Naive B cell (primary cell): ENCODE data around the gene PRKD2. TPM values are rescaled to one million over a fixed set of nuclear protein-coding genes. Genes with fewer than 3 reads are reported as not detected.

Experiments
- ATAC-seq, 2 donors: fragments of 150-1000 bp; cut with Tn5 transposase; 2 replicates each; pipeline ENCODE4 v1.10.0; 2021; ENCODE audit warnings: low read depth in 2 of 2, mild to moderate bottlenecking in 2 of 2, moderate library complexity in 2 of 2
- DNase-seq: peaks from one replicate; pipeline ENCODE4 v3.0.0; 2022
- H3K27ac Mint-ChIP-seq, 6 donors: one replicate each; pipeline ENCODE4 v1.8.0; 2020 to 2022; ENCODE audit warnings: mild to moderate bottlenecking in 6 of 6, mixed read lengths in 6 of 6, moderate library complexity in 5 of 6, inconsistent platforms in 2 of 6
- H3K27me3 Mint-ChIP-seq, 3 donors: one replicate each; pipeline ENCODE4 v1.8.0; 2021 to 2022; ENCODE audit warnings: mixed read lengths in 3 of 3, mild to moderate bottlenecking in 1 of 3
- H3K36me3 Mint-ChIP-seq, 2 donors: one replicate each; pipeline ENCODE4 v1.8.0; 2020 to 2022; ENCODE audit warnings: mixed read lengths in 2 of 2, inconsistent platforms in 1 of 2, mild to moderate bottlenecking in 1 of 2
- H3K4me1 Mint-ChIP-seq, 3 donors: one replicate each; pipeline ENCODE4 v1.8.0; 2020 to 2022; ENCODE audit warnings: mixed read lengths in 3 of 3, inconsistent platforms in 1 of 3, mild to moderate bottlenecking in 1 of 3, moderate library complexity in 1 of 3
- H3K4me3 Mint-ChIP-seq, 8 donors: one replicate each; pipeline ENCODE4 v1.8.0; 2020 to 2022; ENCODE audit warnings: mild to moderate bottlenecking in 8 of 8, mixed read lengths in 8 of 8, moderate library complexity in 8 of 8, inconsistent platforms in 2 of 8
- H3K9me3 Mint-ChIP-seq, 7 donors: one replicate each; pipeline ENCODE4 v1.8.0; 2020 to 2022; ENCODE audit warnings: mixed read lengths in 7 of 7, mild to moderate bottlenecking in 5 of 7, inconsistent platforms in 2 of 7, moderate library complexity in 1 of 7
- polyA plus RNA-seq, 6 donors: library from polyadenylated mRNA; unstranded; fragments of 300-500 nt; fragmentation: Illumina TruSeq; gene quantifications; one replicate each; pipeline ENCODE4 v1.2.3, GENCODE V29; 2021; ENCODE audit warnings: low read depth in 6 of 6

The PRKD2 gene
- polyA plus RNA-seq, 6 donors from 2014 or later, result 66.7 to 156 (median 72.6) TPM

GRCh38 chr19:46700704-46701103, 16.2 kb downstream of the PRKD2 start:
- Mint-ChIP-seq H3K27me3 (no peaks in the 10 kb centered on the region), H3K36me3 (peaks cover 4 to 14% of the 10 kb centered on the region in 2 donors), H3K4me3 (no peak overlapping the region), H3K27ac (peak overlapping the region in 2 of 6 donors; percentile 47 to 87), H3K9me3 (no peaks in the 10 kb centered on the region), H3K4me1 (peaks cover 11 to 23% (median 12%) of the 10 kb centered on the region in 3 donors)
- ATAC-seq (no peak), DNase-seq (no peak)

- DNase-seq (no peak), ATAC-seq (no peak)
- peaks cover 0 to 10% (median 4%) of the 10 kb centered on the region in 3 donors for H3K4me1 Mint-ChIP-seq
- H3K27ac Mint-ChIP-seq, result no peak overlapping the region
- no peaks in the 10 kb centered on the region for H3K9me3 Mint-ChIP-seq
- H3K27me3 Mint-ChIP-seq, result no peaks in the 10 kb centered on the region
- H3K36me3 Mint-ChIP-seq, result peaks cover 4 to 21% of the 10 kb centered on the region in 2 donors
- no peak overlapping the region for H3K4me3 Mint-ChIP-seq
These were observed 18.3 kb downstream of the PRKD2 start for GRCh38 chr19:46698395-46699321.

GRCh38 chr19:46697204-46697960, 19.5 kb downstream of the PRKD2 start:
- Mint-ChIP-seq H3K27ac (no peak overlapping the region), H3K4me1 (peaks cover 0 to 16% (median 11%) of the 10 kb centered on the region in 3 donors), H3K27me3 (no peaks in the 10 kb centered on the region), H3K9me3 (no peaks in the 10 kb centered on the region), H3K36me3 (peaks cover 9 to 29% of the 10 kb centered on the region in 2 donors), H3K4me3 (no peak overlapping the region)
- ATAC-seq (peak in 1 of 2 donors; percentile 37), DNase-seq (no peak)

GRCh38 chr19:46696866-46697203, 20.1 kb downstream of the PRKD2 start:
- DNase-seq (no peak), ATAC-seq (no peak)
- H3K9me3 Mint-ChIP-seq, result no peaks in the 10 kb centered on the region
- H3K4me3 Mint-ChIP-seq, result no peak overlapping the region
- H3K36me3 Mint-ChIP-seq, result peaks cover 14 to 35% of the 10 kb centered on the region in 2 donors
- H3K27me3 Mint-ChIP-seq, result no peaks in the 10 kb centered on the region
- H3K27ac Mint-ChIP-seq, result peak overlapping the region in 1 of 6 donors; percentile 58
- H3K4me1 Mint-ChIP-seq, result peaks cover 0 to 18% (median 12%) of the 10 kb centered on the region in 3 donors

- Mint-ChIP-seq H3K4me1 (peaks cover 0 to 17% (median 12%) of the 10 kb centered on the region in 3 donors), H3K9me3 (no peaks in the 10 kb centered on the region), H3K27me3 (no peaks in the 10 kb centered on the region), H3K36me3 (peaks cover 20 to 42% of the 10 kb centered on the region in 2 donors), H3K4me3 (no peak overlapping the region), H3K27ac (no peak overlapping the region)
- no peak for DNase-seq
- ATAC-seq, result no peak
These were observed 20.9 kb downstream of the PRKD2 start for GRCh38 chr19:46696052-46696451.

GRCh38 chr19:46693760-46694159, 23.2 kb downstream of the PRKD2 start:
- Mint-ChIP-seq H3K4me3 (no peak overlapping the region), H3K27me3 (no peaks in the 10 kb centered on the region), H3K4me1 (peaks cover 4 to 18% (median 13%) of the 10 kb centered on the region in 3 donors), H3K36me3 (peaks cover 26 to 50% of the 10 kb centered on the region in 2 donors), H3K9me3 (no peaks in the 10 kb centered on the region), H3K27ac (no peak overlapping the region)
- DNase-seq (no peak), ATAC-seq (no peak)

GRCh38 chr19:46692918-46693722, 23.8 kb downstream of the PRKD2 start:
- no peaks in the 10 kb centered on the region for H3K27me3 Mint-ChIP-seq
- peaks cover 26 to 50% of the 10 kb centered on the region in 2 donors for H3K36me3 Mint-ChIP-seq
- no peak for ATAC-seq
- no peak for DNase-seq
- peaks cover 4 to 18% (median 13%) of the 10 kb centered on the region in 3 donors for H3K4me1 Mint-ChIP-seq
- H3K27ac Mint-ChIP-seq, result peak overlapping the region in 4 of 6 donors; percentile 42 to 90 (median 74)
- no peaks in the 10 kb centered on the region for H3K9me3 Mint-ChIP-seq
- no peak overlapping the region for H3K4me3 Mint-ChIP-seq

- Mint-ChIP-seq H3K27me3 (no peaks in the 10 kb centered on the region), H3K4me1 (peaks cover 4 to 18% (median 13%) of the 10 kb centered on the region in 3 donors), H3K27ac (peak overlapping the region in 5 of 6 donors; percentile 37 to 84 (median 49)), H3K36me3 (peaks cover 25 to 50% of the 10 kb centered on the region in 2 donors), H3K9me3 (no peaks in the 10 kb centered on the region), H3K4me3 (no peak overlapping the region)
- no peak for ATAC-seq
- no peak for DNase-seq
These were observed 25.0 kb downstream of the PRKD2 start for GRCh38 chr19:46691948-46692347.

GRCh38 chr19:46691104-46691503, 25.8 kb downstream of the PRKD2 start:
- DNase-seq (no peak), ATAC-seq (no peak)
- Mint-ChIP-seq H3K27me3 (no peaks in the 10 kb centered on the region), H3K27ac (peak overlapping the region in 2 of 6 donors; percentile 34 to 49), H3K4me3 (no peak overlapping the region), H3K36me3 (peaks cover 22 to 46% of the 10 kb centered on the region in 2 donors), H3K4me1 (peaks cover 4 to 18% (median 11%) of the 10 kb centered on the region in 3 donors), H3K9me3 (no peaks in the 10 kb centered on the region)

- Mint-ChIP-seq H3K36me3 (peaks cover 22 to 35% of the 10 kb centered on the region in 2 donors), H3K4me1 (peaks cover 4 to 18% (median 8%) of the 10 kb centered on the region in 3 donors), H3K9me3 (no peaks in the 10 kb centered on the region), H3K4me3 (no peak overlapping the region), H3K27me3 (no peaks in the 10 kb centered on the region), H3K27ac (no peak overlapping the region)
- no peak for ATAC-seq
- no peak for DNase-seq
These were observed 27.6 kb downstream of the PRKD2 start for GRCh38 chr19:46689358-46689757.

- ATAC-seq, result no peak
- Mint-ChIP-seq H3K27ac (peak overlapping the region in 3 of 6 donors; percentile 34 to 56 (median 47)), H3K27me3 (no peaks in the 10 kb centered on the region), H3K4me3 (no peak overlapping the region), H3K36me3 (peaks cover 23 to 28% of the 10 kb centered on the region in 2 donors), H3K4me1 (peaks cover 4 to 13% (median 4%) of the 10 kb centered on the region in 3 donors), H3K9me3 (no peaks in the 10 kb centered on the region)
- DNase-seq, result no peak
These were observed 29.3 kb downstream of the PRKD2 start for GRCh38 chr19:46687438-46688145.

GRCh38 chr19:46685189-46685588, 31.7 kb downstream of the PRKD2 start:
- no peak for DNase-seq
- no peak for ATAC-seq
- H3K27ac Mint-ChIP-seq, result peak overlapping the region in 3 of 6 donors; percentile 7 to 44 (median 42)
- peaks cover 0 to 4% (median under 1%) of the 10 kb centered on the region in 3 donors for H3K4me1 Mint-ChIP-seq
- H3K36me3 Mint-ChIP-seq, result peaks cover 4% of the 10 kb centered on the region in 2 donors
- no peaks in the 10 kb centered on the region for H3K27me3 Mint-ChIP-seq
- H3K9me3 Mint-ChIP-seq, result no peaks in the 10 kb centered on the region
- no peak overlapping the region for H3K4me3 Mint-ChIP-seq
